ENCODE data around the gene RNPC3. TPM values are rescaled to one million over a fixed set of nuclear protein-coding genes. Genes with fewer than 3 reads are reported as not detected.
"Not testable (repeated sequence)": the region's sequence is repeated elsewhere in the genome, so short reads cannot be mapped to it uniquely, and the experiment has no call there.

The RNPC3 gene
- total and polyA plus RNA-seq, 12 donors: 5.8 to 41.3 (median 22.2) TPM

- H3K27ac ChIP-seq: peak overlapping the region in 2 of 5 donors; percentile 35 to 68
Measured at GRCh38 chr1:103563056-103563455, 37.6 kb downstream of the RNPC3 start.

GRCh38 chr1:103569493-103569892 lies 44.0 kb downstream of the RNPC3 start:
- H3K9me3 ChIP-seq (replicated peaks in 1 of 3): no peaks in the 10 kb centered on the region
- H3K4me3 ChIP-seq: no peak overlapping the region
- intact Hi-C loops (cut with DNase I): no loop called here
- no peak overlapping the region for H3K27ac ChIP-seq
- no peak for TF ChIP-seq POLR2A (IDR thresholded peaks at IDR 0.05)
- no peak for TF ChIP-seq CTCF (IDR thresholded peaks at IDR 0.05)
- H3K4me1 ChIP-seq (replicated peaks in 1 of 2): no peaks in the 10 kb centered on the region
- no peaks in the 10 kb centered on the region for H3K27me3 ChIP-seq
- no peak for DNase-seq
- WGBS, 4 donors: 87 to 97% (median 91%) methylated on average over 4 to 7 of the region's 7 CpGs
- no peaks in the 10 kb centered on the region for H3K36me3 ChIP-seq (replicated peaks in 1 of 2)

More at GRCh38 chr1:103563056-103563455, 37.6 kb downstream of the RNPC3 start:
- DNase-seq: no peak
- intact Hi-C loops (cut with DNase I): no loop called here
- 68 to 78% (median 69%) methylated on average over 4 of the region's 4 CpGs for WGBS, 4 donors
- Histone ChIP-seq H3K27me3 (no peaks in the 10 kb centered on the region), H3K4me3 (no peak overlapping the region), H3K4me1 (replicated peaks in 1 of 2) (peaks cover 11 to 17% of the 10 kb centered on the region in 2 donors), H3K36me3 (replicated peaks in 1 of 2) (no peaks in the 10 kb centered on the region), H3K9me3 (replicated peaks in 1 of 3) (no peaks in the 10 kb centered on the region)
- TF ChIP-seq POLR2A (IDR thresholded peaks at IDR 0.05) (no peak), CTCF (IDR thresholded peaks at IDR 0.05) (no peak)

GRCh38 chr1:103571289-103571688 lies 45.8 kb downstream of the RNPC3 start, which contains the start of gene AMY2B:
Gene AMY2B (plus strand): TSS chr1:103571589. CDS start chr1:103571603, 14 bp downstream.
- DNase-seq; H3K4me1 ChIP-seq (replicated peaks in 1 of 2); H3K9me3 ChIP-seq (replicated peaks in 1 of 3); H3K4me3 ChIP-seq; H3K27me3 ChIP-seq; H3K36me3 ChIP-seq (replicated peaks in 1 of 2); intact Hi-C loops (cut with DNase I); H3K27ac ChIP-seq: not testable (repeated sequence)
- 91 to 98% (median 96%) methylated on average over 1 to 2 of the region's 2 CpGs for WGBS, 4 donors

GRCh38 chr1:103576065-103576464 lies 50.6 kb downstream of the RNPC3 start:
- intact Hi-C loops (cut with DNase I): no loop called here
- Histone ChIP-seq H3K4me3 (no peak overlapping the region), H3K27me3 (no peaks in the 10 kb centered on the region), H3K36me3 (replicated peaks in 1 of 2) (no peaks in the 10 kb centered on the region), H3K9me3 (replicated peaks in 1 of 3) (no peaks in the 10 kb centered on the region), H3K27ac (no peak overlapping the region), H3K4me1 (replicated peaks in 1 of 2) (no peaks in the 10 kb centered on the region)
- TF ChIP-seq CTCF (IDR thresholded peaks at IDR 0.05) (no peak), POLR2A (IDR thresholded peaks at IDR 0.05) (no peak)
- DNase-seq: no peak

GRCh38 chr1:103576784-103577183 lies 51.3 kb downstream of the RNPC3 start:
- H3K36me3 ChIP-seq (replicated peaks in 1 of 2); DNase-seq; intact Hi-C loops (cut with DNase I); H3K27ac ChIP-seq; H3K9me3 ChIP-seq (replicated peaks in 1 of 3); H3K4me1 ChIP-seq (replicated peaks in 1 of 2); H3K27me3 ChIP-seq; H3K4me3 ChIP-seq: not testable (repeated sequence)
- WGBS, 4 donors: 93 to 99% (median 96%) methylated on average over 2 to 4 of the region's 5 CpGs

Measured in adrenal gland (tissue), 12 donors.